UCSD-AML1 (cell line): Measurements from ENCODE around the gene ANP32B.

ENCODE experiments used
- DNase-seq: peaks from one replicate; lab custom pipeline; 2025; ENCODE audit not compliant: unreplicated experiment; lab: John Stamatoyannopoulos, UW

Gene ANP32B

GRCh38 chr9:98057138-98057799 is 74.1 kb downstream of the ANP32B start:
- no peak for DNase-seq

GRCh38 chr9:98062161-98062560 is 79.0 kb downstream of the ANP32B start:
- no peak for DNase-seq

- DNase-seq: no peak
Measured at GRCh38 chr9:98064623-98065392, 81.7 kb downstream of the ANP32B start.
